ENCODE results near the gene ARPC1B. TPM values are rescaled to one million over a fixed set of nuclear protein-coding genes. Genes with fewer than 3 reads are reported as not detected.

Gene ARPC1B
- total and polyA plus RNA-seq, 9 of the 15 experiments (the other 6 are each of a cell fraction or from before 2014, with no cell fraction given) = 6.7 to 357 (median 211) TPM

- TF ChIP-seq PTBP1 (IDR thresholded peaks at IDR 0.05; ENCODE audit: low read depth, low read length) (0 out of 2 replicates have a peak, but pooled peaks have one; percentile 41), ETV6 (IDR thresholded peaks at IDR 0.05; ENCODE audit: borderline replicate concordance in 1 of 2, low read depth in 2 of 2, low read length in 1 of 2) (0 out of 4 replicates have a peak, but pooled peaks of 1 of the 2 experiments have one; percentile 27), ETV6 (CRISPR knock-in tag; IDR thresholded peaks at IDR 0.05; ENCODE audit: borderline replicate concordance) (no peak), NFE2L1 (tag; IDR thresholded peaks at IDR 0.05; ENCODE audit: borderline replicate concordance, low read depth) (no peak), NCOR1 (IDR thresholded peaks at IDR 0.05) (no peak), CTBP1 (IDR thresholded peaks at IDR 0.05; ENCODE audit: borderline replicate concordance) (peak; percentile 67; the same call in 1 of the 2 replicates), ZBTB40 (IDR thresholded peaks at IDR 0.05) (peak; percentile 69), ZBTB40 (CRISPR knock-in tag; IDR thresholded peaks at IDR 0.05) (no peak), ZNF395 (CRISPR knock-in tag; IDR thresholded peaks at IDR 0.05) (0 out of 2 replicates have a peak, but pooled peaks have one; percentile 35), ELF1 (tag; IDR thresholded peaks at IDR 0.05) (peak; percentile 77), SMARCB1 (IDR thresholded peaks at IDR 0.05; ENCODE audit: insufficient read length, low read depth) (no peak), TAF7 (tag; IDR thresholded peaks at IDR 0.05) (no peak), ZNF41 (CRISPR knock-in tag; conservative IDR thresholded peaks at IDR 0.05) (no peak), CBX3 (IDR thresholded peaks at IDR 0.05; ENCODE audit: borderline replicate concordance in 1 of 2, low read length in 2 of 2) (no peak), NONO (IDR thresholded peaks at IDR 0.05; ENCODE audit: low read depth in 2 of 2, low read length in 1 of 2) (peak in 1 of 2 experiments; percentile 61; a peak in 1 of 4 replicates), HDGF (IDR thresholded peaks at IDR 0.05) (peak; percentile 46; the same call in 1 of the 2 replicates), HLTF (IDR thresholded peaks at IDR 0.05) (no peak)
Observed at GRCh38 chr7:99375070-99375807, 709 bp downstream of the ARPC1B start (continued).

Measured in K562 (cell line).